GM19238 (cell line): Measurements from ENCODE around the gene TSHZ2.

Experiments
- DNase-seq: peaks from one replicate; pipeline ENCODE4 v3.0.0; 2011; ENCODE audit warnings: low spot score; ENCODE audit not compliant: insufficient read length

Gene TSHZ2

GRCh38 chr20:53027089-53027488 is 54.9 kb downstream of the TSHZ2 start:
- no peak for DNase-seq

GRCh38 chr20:53028337-53029007 is 56.3 kb downstream of the TSHZ2 start:
- no peak for DNase-seq

GRCh38 chr20:53030061-53030460 is 57.9 kb downstream of the TSHZ2 start:
- DNase-seq, result no peak

- no peak for DNase-seq
These were observed 59.9 kb downstream of the TSHZ2 start for GRCh38 chr20:53032046-53032445.

- no peak for DNase-seq
These were observed 60.3 kb downstream of the TSHZ2 start for GRCh38 chr20:53032478-53032932.

- no peak for DNase-seq
These were observed 61.0 kb downstream of the TSHZ2 start for GRCh38 chr20:53033176-53033575.

GRCh38 chr20:53034899-53035298 is 62.7 kb downstream of the TSHZ2 start:
- no peak for DNase-seq

GRCh38 chr20:53036992-53037391 is 64.8 kb downstream of the TSHZ2 start:
- no peak for DNase-seq

GRCh38 chr20:53037621-53038020 is 65.5 kb downstream of the TSHZ2 start:
- DNase-seq, result no peak

- no peak for DNase-seq
These were observed 66.1 kb downstream of the TSHZ2 start for GRCh38 chr20:53038299-53038698.

GRCh38 chr20:53040693-53041589 is 68.8 kb downstream of the TSHZ2 start:
- DNase-seq, result no peak

- no peak for DNase-seq
These were observed 70.4 kb downstream of the TSHZ2 start for GRCh38 chr20:53042521-53042920.

GRCh38 chr20:53044296-53044695 is 72.1 kb downstream of the TSHZ2 start:
- DNase-seq, result no peak

GRCh38 chr20:53045941-53046340 is 73.8 kb downstream of the TSHZ2 start:
- DNase-seq, result no peak

GRCh38 chr20:53047203-53047602 is 75.0 kb downstream of the TSHZ2 start:
- DNase-seq, result no peak

- DNase-seq, result no peak
These were observed 76.2 kb downstream of the TSHZ2 start for GRCh38 chr20:53048387-53048786.

- no peak for DNase-seq
These were observed 78.2 kb downstream of the TSHZ2 start for GRCh38 chr20:53050338-53050737.

GRCh38 chr20:53052380-53052779 is 80.2 kb downstream of the TSHZ2 start:
- DNase-seq, result no peak

GRCh38 chr20:53053595-53053994 is 81.4 kb downstream of the TSHZ2 start:
- DNase-seq, result no peak

GRCh38 chr20:53055367-53056067 is 83.4 kb downstream of the TSHZ2 start:
- no peak for DNase-seq

GRCh38 chr20:53057579-53057978 is 85.4 kb downstream of the TSHZ2 start:
- DNase-seq, result no peak

- no peak for DNase-seq
These were observed 87.7 kb downstream of the TSHZ2 start for GRCh38 chr20:53059848-53060247.
